ENCODE results near the gene PRELP.

PRELP gene

GRCh38 chr1:203499643-203500278 lies 24.2 kb downstream of the PRELP start:
- no peaks in the 10 kb centered on the region for H3K36me3 ChIP-seq (ENCODE audit: control insufficient read depth in 2 of 2, insufficient read depth in 1 of 2, low read length in 2 of 2)
- no peak overlapping the region for H3K27ac ChIP-seq (ENCODE audit: extremely low read depth, low read depth, low read length)
- ChIA-PET CTCF (no interaction called here), POLR2A (no interaction called here)
- no peaks in the 10 kb centered on the region for H3K9me3 ChIP-seq (ENCODE audit: control insufficient read depth, insufficient read depth, low read depth, low read length)
- no peak overlapping the region for H3K4me3 ChIP-seq (ENCODE audit: low read depth, low read length)
- TF ChIP-seq EGR2 (tag by site-specific recombination; IDR thresholded peaks at IDR 0.05; ENCODE audit: low read depth) (peak; percentile 91), ZNF544 (tag by site-specific recombination; IDR thresholded peaks at IDR 0.05) (no peak), ZFHX2 (tag by site-specific recombination; conservative IDR thresholded peaks at IDR 0.05) (peak; percentile 70), ZNF677 (tag by site-specific recombination; IDR thresholded peaks at IDR 0.05) (no peak), ZBTB1 (tag by site-specific recombination; IDR thresholded peaks at IDR 0.05) (no peak), ZBTB17 (tag by site-specific recombination; IDR thresholded peaks at IDR 0.05) (no peak), ZNF580 (tag by site-specific recombination; IDR thresholded peaks at IDR 0.05) (no peak)
- H3K4me1 ChIP-seq (ENCODE audit: control insufficient read depth, insufficient read depth, low read length) = no peaks in the 10 kb centered on the region

- Histone ChIP-seq H3K4me3 (ENCODE audit: low read depth, low read length) (no peak overlapping the region), H3K36me3 (ENCODE audit: control insufficient read depth in 2 of 2, insufficient read depth in 1 of 2, low read length in 2 of 2) (no peaks in the 10 kb centered on the region), H3K9me3 (ENCODE audit: control insufficient read depth, insufficient read depth, low read depth, low read length) (no peaks in the 10 kb centered on the region), H3K4me1 (ENCODE audit: control insufficient read depth, insufficient read depth, low read length) (no peaks in the 10 kb centered on the region), H3K27ac (ENCODE audit: extremely low read depth, low read depth, low read length) (no peak overlapping the region)
- ChIA-PET CTCF (no interaction called here), POLR2A (no interaction called here)
- TF ChIP-seq HIC1 (tag by site-specific recombination; IDR thresholded peaks at IDR 0.05) = 0 out of 2 replicates have a peak, but pooled peaks have one; percentile 31
- no peak for TF ChIP-seq ZNF707 (tag by site-specific recombination; IDR thresholded peaks at IDR 0.05)
- TF ChIP-seq EGR2 (tag by site-specific recombination; IDR thresholded peaks at IDR 0.05; ENCODE audit: low read depth) = peak; percentile 97
- TF ChIP-seq TRIM28 (IDR thresholded peaks at IDR 0.05; ENCODE audit: borderline replicate concordance, low read length) = no peak
- peak; percentile 91 for TF ChIP-seq ZFHX2 (tag by site-specific recombination; conservative IDR thresholded peaks at IDR 0.05)
These were observed 24.7 kb downstream of the PRELP start for GRCh38 chr1:203500279-203500678.

- ChIA-PET POLR2A (interaction anchor here (1.0 to 1.6 kb wide), 2 partner anchors 103 to 197 kb away, joined by 3 to 5 read pairs; no protein-coding TSS in a partner anchor), CTCF (interaction anchor here (0.6 to 11.2 kb wide), 39 partner anchors 8 to 1287 kb away, joined by 3 to 205 read pairs (median 4); partner anchors contain the start of genes ATP2B4 and OPTC)
- no peaks in the 10 kb centered on the region for H3K4me1 ChIP-seq (ENCODE audit: control insufficient read depth, insufficient read depth, low read length)
- no peaks in the 10 kb centered on the region for H3K36me3 ChIP-seq (ENCODE audit: control insufficient read depth in 2 of 2, insufficient read depth in 1 of 2, low read length in 2 of 2)
- H3K27ac ChIP-seq (ENCODE audit: extremely low read depth, low read depth, low read length) = no peak overlapping the region
- H3K4me3 ChIP-seq (ENCODE audit: low read depth, low read length) = no peak overlapping the region
- H3K9me3 ChIP-seq (ENCODE audit: control insufficient read depth, insufficient read depth, low read depth, low read length) = no peaks in the 10 kb centered on the region
- TF ChIP-seq ELK4 (IDR thresholded peaks at IDR 0.05; ENCODE audit: borderline replicate concordance, low read depth, low read length) (no peak), ZNF658 (tag by site-specific recombination; IDR thresholded peaks at IDR 0.05) (no peak), ZNF610 (tag by site-specific recombination; IDR thresholded peaks at IDR 0.05; ENCODE audit: borderline replicate concordance) (no peak), ZNF513 (tag by site-specific recombination; IDR thresholded peaks at IDR 0.05) (peak; percentile 41; the same call in 1 of the 2 replicates), HOXC10 (CRISPR knock-in tag; IDR thresholded peaks at IDR 0.05) (no peak), TSHZ1 (tag by site-specific recombination; IDR thresholded peaks at IDR 0.05; ENCODE audit: borderline replicate concordance) (no peak), YY1 (tag by site-specific recombination; IDR thresholded peaks at IDR 0.05) (no peak), ZNF2 (tag by site-specific recombination; IDR thresholded peaks at IDR 0.05) (no peak), ZIC2 (tag by site-specific recombination; IDR thresholded peaks at IDR 0.05) (no peak), KLF1 (tag by site-specific recombination; IDR thresholded peaks at IDR 0.05) (no peak), ZNF777 (tag by site-specific recombination; IDR thresholded peaks at IDR 0.05; ENCODE audit: borderline replicate concordance) (no peak), BCL11A (tag by site-specific recombination; IDR thresholded peaks at IDR 0.05; ENCODE audit: low read depth) (no peak)
These were observed 28.2 kb downstream of the PRELP start for GRCh38 chr1:203503836-203504235.
